Keratinocyte (primary cell): ENCODE data around the gene TSPOAP1. TPM values are rescaled to one million over a fixed set of nuclear protein-coding genes. Genes with fewer than 3 reads are reported as not detected.

Experiments used
- DNase-seq: peaks from one replicate; pipeline ENCODE4 v3.0.0-alpha.2; 2011; ENCODE audit warnings: low read depth, missing footprints, low spot score
- FAIRE-seq: peaks from 2 replicates; lab custom pipeline; 2011; peaks lifted over from hg19 to GRCh38; lab: Jason Lieb, UNC
- H2AFZ ChIP-seq: 2 replicates; pipeline ENCODE4 v1.6.0; 2012; ENCODE audit warnings: low read length, control low read depth, inconsistent platforms; ENCODE audit not compliant: control insufficient read depth
- H3K27ac ChIP-seq: 2 replicates; pipeline ENCODE4 v1.5.1; 2011; ENCODE audit warnings: low read length; ENCODE audit not compliant: control insufficient read depth, insufficient read depth
- H3K27me3 ChIP-seq: 3 replicates; pipeline ENCODE4 v1.6.0; 2011; ENCODE audit warnings: low read length; ENCODE audit not compliant: control insufficient read depth, insufficient read depth; ENCODE audit errors: extremely low read depth
- H3K36me3 ChIP-seq, 2 experiments: 2 replicates in 1 of 2; 3 replicates in 1 of 2; pipeline ENCODE4 v1.5.1; 2011; ENCODE audit warnings: low read length in 2 of 2, mild to moderate bottlenecking in 1 of 2; ENCODE audit not compliant: control insufficient read depth in 2 of 2, insufficient read depth in 2 of 2; ENCODE audit errors: extremely low read depth in 1 of 2
- H3K4me1 ChIP-seq: 3 replicates; pipeline ENCODE4 v1.5.1; 2011; ENCODE audit warnings: low read length; ENCODE audit not compliant: control insufficient read depth, insufficient read depth; ENCODE audit errors: extremely low read depth
- H3K4me2 ChIP-seq: 3 replicates; pipeline ENCODE4 v1.6.0; 2011; ENCODE audit warnings: low read depth, low read length; ENCODE audit not compliant: control insufficient read depth, insufficient read depth; ENCODE audit errors: extremely low read depth
- H3K4me3 ChIP-seq, 3 experiments: fragments of 200-600 bp in 1 of 3; sonication (generic) in 1 of 3; 2 replicates in 2 of 3; 3 replicates in 1 of 3; pipeline ENCODE4 v1.5.1; 2011 to 2016; ENCODE audit warnings: low read length in 3 of 3, mild to moderate bottlenecking in 3 of 3, control low read depth in 2 of 3, inconsistent platforms in 1 of 3, low read depth in 1 of 3, mixed read lengths in 1 of 3, mixed run types in 1 of 3, moderate library complexity in 1 of 3; ENCODE audit not compliant: control insufficient read depth in 2 of 3, insufficient read depth in 2 of 3; ENCODE audit errors: extremely low read depth in 1 of 3
- H3K79me2 ChIP-seq: 2 replicates; pipeline ENCODE4 v1.6.0; 2012; ENCODE audit warnings: low read length; ENCODE audit not compliant: control insufficient read depth, insufficient read depth
- H3K9ac ChIP-seq: 3 replicates; pipeline ENCODE4 v1.6.0; 2011; ENCODE audit warnings: low read length; ENCODE audit not compliant: control insufficient read depth, insufficient read depth; ENCODE audit errors: extremely low read depth
- H3K9me1 ChIP-seq: 3 replicates; pipeline ENCODE4 v1.6.0; 2011; ENCODE audit warnings: low read length; ENCODE audit not compliant: control insufficient read depth, insufficient read depth; ENCODE audit errors: extremely low read depth
- H3K9me3 ChIP-seq: 2 replicates; pipeline ENCODE4 v1.5.1; 2012; ENCODE audit warnings: low read depth, low read length; ENCODE audit not compliant: control insufficient read depth
- H4K20me1 ChIP-seq: 3 replicates; pipeline ENCODE4 v1.6.0; 2011; ENCODE audit warnings: low read length; ENCODE audit not compliant: control insufficient read depth, insufficient read depth; ENCODE audit errors: extremely low read depth
- EZH2 ChIP-seq: IDR thresholded peaks from one replicate; pipeline ENCODE4 v1.6.1; 2012; ENCODE audit warnings: inconsistent platforms, mild to moderate bottlenecking, low read length, moderate library complexity
- dilution Hi-C: fragments of 300-500 bp; cut with MboI; formaldehyde crosslinking; loops from one replicate; pipeline ENCODE4 v1.7.0; 2020; ENCODE audit warnings: low sequenced_read_pairs; ENCODE audit not compliant: extremely low pct_ligation_motif_present
- polyA plus RNA-seq, 5 experiments: library from polyadenylated mRNA; depleted of rRNA in 3 of 5; stranded (reverse) in 3 of 5; stranded (forward) in 1 of 5; unstranded in 1 of 5; fragments of >200 nt; gene quantifications; 1 replicate in 1 of 5; 2 replicates in 3 of 5; 3 replicates in 1 of 5; pipeline versions ENCODE4 v1.2.1 to v1.2.3, GENCODE V29; 2011 to 2012; ENCODE audit warnings: missing spikeins in 2 of 5, low read depth in 1 of 5, low replicate concordance in 1 of 5
- TF ChIP-seq, protein P1 (sequence below), 3 experiments: IDR thresholded peaks in 1 of 3; conservative IDR thresholded peaks in 1 of 3; optimal IDR thresholded peaks in 1 of 3; 2 replicates in 2 of 3; 3 replicates in 1 of 3; pipeline versions ENCODE3 to v1.5.1; 2011; ENCODE audit warnings: low read length in 3 of 3, mild to moderate bottlenecking in 3 of 3, moderate library complexity in 2 of 3, control low read depth in 1 of 3, inconsistent platforms in 1 of 3; ENCODE audit not compliant: insufficient read depth in 2 of 3; ENCODE audit errors: extremely low read depth in 1 of 3

The TSPOAP1 gene
- polyA plus RNA-seq, 1 donor (not counting 4 experiments of a cell fraction or from before 2014, with no cell fraction given), result 0.04 TPM

DNA sequence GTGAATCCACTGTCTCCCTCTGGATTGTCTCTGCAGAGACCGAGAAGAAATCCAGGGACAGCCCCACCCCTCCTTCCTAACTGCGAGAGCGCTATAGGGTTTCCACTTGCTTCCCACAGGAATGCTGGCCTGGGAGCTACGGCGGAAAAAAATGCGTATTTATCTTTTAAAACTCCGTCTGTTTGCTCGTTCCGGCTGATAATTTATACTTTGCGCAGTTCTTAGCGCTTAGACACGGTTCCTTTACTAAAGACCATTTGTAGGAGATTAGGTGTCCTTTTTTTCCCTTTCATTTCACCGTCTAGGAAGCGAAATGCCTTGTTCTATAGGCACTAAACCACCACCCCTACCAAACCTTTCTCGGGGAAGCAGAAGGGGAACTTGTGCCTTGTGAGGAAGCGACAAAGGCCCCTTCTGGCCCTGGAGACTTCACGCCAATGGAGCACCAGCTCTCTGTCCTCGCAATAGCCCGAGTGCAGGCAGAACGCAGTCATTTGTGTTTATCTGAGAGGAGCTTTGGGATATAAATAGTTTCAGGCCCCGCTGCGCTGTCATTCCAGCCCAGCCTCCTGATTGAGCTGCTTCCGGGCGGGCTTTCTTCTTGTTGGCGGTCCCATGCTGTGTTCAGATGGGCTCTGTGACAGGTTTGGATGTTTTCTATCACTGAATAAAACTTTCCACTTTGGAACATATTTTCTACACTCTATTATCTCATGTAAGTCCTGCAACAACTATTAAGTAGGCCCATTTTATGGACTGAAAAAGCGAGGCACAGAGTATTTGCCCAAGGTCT, 24.2 kb upstream of the TSPOAP1 start:
- H3K4me2 ChIP-seq, result peak overlapping the region; percentile 90
- dilution Hi-C loops, result no loop called here
- H3K9ac ChIP-seq, result peak overlapping the region; percentile 77
- H3K9me3 ChIP-seq, result no peaks in the 10 kb centered on the region
- no peaks in the 10 kb centered on the region for H3K27me3 ChIP-seq
- peaks cover 13% of the 10 kb centered on the region for H3K4me1 ChIP-seq
- FAIRE-seq (no peak), DNase-seq (peak; percentile 17)
- H3K36me3 ChIP-seq, result peaks cover 29 to 31% of the 10 kb centered on the region in 2 experiments
- no peak for TF ChIP-seq EZH2
- TF ChIP-seq, protein P1, sequence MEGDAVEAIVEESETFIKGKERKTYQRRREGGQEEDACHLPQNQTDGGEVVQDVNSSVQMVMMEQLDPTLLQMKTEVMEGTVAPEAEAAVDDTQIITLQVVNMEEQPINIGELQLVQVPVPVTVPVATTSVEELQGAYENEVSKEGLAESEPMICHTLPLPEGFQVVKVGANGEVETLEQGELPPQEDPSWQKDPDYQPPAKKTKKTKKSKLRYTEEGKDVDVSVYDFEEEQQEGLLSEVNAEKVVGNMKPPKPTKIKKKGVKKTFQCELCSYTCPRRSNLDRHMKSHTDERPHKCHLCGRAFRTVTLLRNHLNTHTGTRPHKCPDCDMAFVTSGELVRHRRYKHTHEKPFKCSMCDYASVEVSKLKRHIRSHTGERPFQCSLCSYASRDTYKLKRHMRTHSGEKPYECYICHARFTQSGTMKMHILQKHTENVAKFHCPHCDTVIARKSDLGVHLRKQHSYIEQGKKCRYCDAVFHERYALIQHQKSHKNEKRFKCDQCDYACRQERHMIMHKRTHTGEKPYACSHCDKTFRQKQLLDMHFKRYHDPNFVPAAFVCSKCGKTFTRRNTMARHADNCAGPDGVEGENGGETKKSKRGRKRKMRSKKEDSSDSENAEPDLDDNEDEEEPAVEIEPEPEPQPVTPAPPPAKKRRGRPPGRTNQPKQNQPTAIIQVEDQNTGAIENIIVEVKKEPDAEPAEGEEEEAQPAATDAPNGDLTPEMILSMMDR (optimal IDR thresholded peaks at IDR 0.05 in 1 of 3, IDR thresholded peaks at IDR 0.05 in 1 of 3, conservative IDR thresholded peaks at IDR 0.05 in 1 of 3; ENCODE audit: extremely low read depth in 1 of 3, insufficient read depth in 2 of 3, low read length in 3 of 3), result no peak
- H3K9me1 ChIP-seq, result no peaks in the 10 kb centered on the region
- H2AFZ ChIP-seq, result peak overlapping the region; percentile 41
- peak overlapping the region; percentile 81 for H3K27ac ChIP-seq
- H3K79me2 ChIP-seq, result peaks cover 17% of the 10 kb centered on the region
- no peaks in the 10 kb centered on the region for H4K20me1 ChIP-seq
- peak overlapping the region; percentile 70 to 95 (median 78) for H3K4me3 ChIP-seq

DNA sequence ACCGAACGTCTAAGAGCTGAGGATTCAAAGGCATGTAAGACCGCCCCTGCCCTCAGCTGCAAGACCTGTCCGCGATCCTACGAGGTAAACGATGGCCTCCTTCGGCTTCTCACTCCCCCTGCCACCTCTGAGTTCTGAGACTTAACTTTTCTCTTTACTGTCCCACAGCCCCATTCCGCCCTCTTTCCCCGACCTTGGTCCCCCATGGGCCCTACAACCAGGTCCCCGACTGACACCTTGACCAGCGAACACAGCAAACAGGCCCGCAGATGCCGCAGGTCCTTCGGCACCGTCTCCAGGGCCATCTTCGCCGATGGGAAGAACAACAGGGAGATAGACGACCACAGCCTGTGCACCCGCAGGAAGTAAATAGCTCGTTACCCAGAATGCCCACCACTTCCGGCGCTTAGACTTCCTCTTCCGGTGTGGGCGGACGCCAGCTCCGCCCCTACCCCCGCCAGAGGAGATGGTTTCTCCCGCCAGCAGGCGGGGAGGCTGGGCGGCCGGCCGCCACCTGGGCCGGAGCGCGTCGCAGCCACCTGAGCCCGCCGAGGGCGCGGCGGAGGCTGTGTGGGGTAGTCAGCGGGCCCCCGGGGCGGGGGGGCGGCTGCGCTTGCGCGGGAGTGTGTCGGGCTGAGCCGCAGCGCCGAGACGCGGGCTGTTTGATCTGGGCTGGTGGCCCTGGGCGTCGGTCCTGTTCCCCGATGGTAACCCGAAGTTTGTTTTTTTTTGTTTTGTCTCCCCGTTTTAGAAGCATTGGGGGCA, 23.4 kb upstream of the TSPOAP1 start, which contains the start of gene SUPT4H1:
SUPT4H1 (minus strand) TSS at position 371 of the 765 bp plus-strand sequence; CDS start at position 305, 66 bp downstream.
- H3K4me3 ChIP-seq, result peak within 1 kb of the TSS; percentile 78 to 95 (median 82)
- dilution Hi-C loops, result no loop called here
- no peak for FAIRE-seq

More for the DNA sequence above, 23.4 kb upstream of the TSPOAP1 start, which contains the start of gene SUPT4H1:
- H3K27ac ChIP-seq, result peak within 1 kb of the TSS; percentile 81
- no peaks in the 10 kb centered on the region for H3K9me3 ChIP-seq
- TF ChIP-seq, protein P1 (optimal IDR thresholded peaks at IDR 0.05 in 1 of 3, IDR thresholded peaks at IDR 0.05 in 1 of 3, conservative IDR thresholded peaks at IDR 0.05 in 1 of 3; ENCODE audit: extremely low read depth in 1 of 3, insufficient read depth in 2 of 3, low read length in 3 of 3), result no peak
- no peak for TF ChIP-seq EZH2
- peak within 1 kb of the TSS; percentile 46 for H2AFZ ChIP-seq
- peak within 1 kb of the TSS; percentile 91 for H3K4me2 ChIP-seq
- no peaks in the 10 kb centered on the region for H3K27me3 ChIP-seq
- peak; percentile 63 for DNase-seq
- peaks cover 17% of the 10 kb centered on the region for H3K79me2 ChIP-seq
- peaks cover 13% of the 10 kb centered on the region for H3K4me1 ChIP-seq
- H4K20me1 ChIP-seq, result no peaks in the 10 kb centered on the region
- H3K9me1 ChIP-seq, result no peaks in the 10 kb centered on the region
- H3K9ac ChIP-seq, result peak within 1 kb of the TSS; percentile 89
- H3K36me3 ChIP-seq, result peaks cover 24 to 31% of the 10 kb centered on the region in 2 experiments
